A549 (cell line): ENCODE measurements around the gene RNU6-9. TPM values are rescaled to one million over a fixed set of nuclear protein-coding genes. Genes with fewer than 3 reads are reported as not detected.
A peak's percentile ranks its signal among the peaks of the same experiment; 100 is the strongest.

ENCODE experiments used
- ATAC-seq, 2 experiments: fragments of 200-7000 bp in 1 of 2; fragments of >200 bp in 1 of 2; cut with Nextera tagmentation in 1 of 2; cut with Tn5 transposase in 1 of 2; 3 replicates each; pipeline versions ENCODE4 v1.8.0 to v1.9.1; 2018 to 2020; ENCODE audit warnings: mild to moderate bottlenecking in 1 of 2, moderate library complexity in 1 of 2
- CTCF ChIA-PET: fragments of 300-600 bp; sonication (Branson Sonifier 250); formaldehyde crosslinking; extraction: SDS; loops from one replicate; lab custom pipeline; 2021; ENCODE audit warnings: antibody characterized with exemption, inconsistent platforms; lab: Yijun Ruan, JAX
- POLR2A ChIA-PET: fragments of 350-600 bp; formaldehyde crosslinking; extraction: SDS; loops from one replicate; lab custom pipeline; 2021; ENCODE audit warnings: antibody characterized with exemption, inconsistent platforms; lab: Yijun Ruan, JAX
- DNase-seq, 2 experiments: peaks; one replicate each; pipeline versions ENCODE4 v3.0.0 to v3.0.0-alpha.2; 2011 to 2016; ENCODE audit warnings: low read depth in 1 of 2, low spot score in 1 of 2
- FAIRE-seq: peaks from 2 replicates; lab custom pipeline; 2011; peaks lifted over from hg19 to GRCh38; lab: Jason Lieb, UNC
- H3K27ac ChIP-seq, 2 experiments: fragments of >200 bp; sonication (Bioruptor Twin); formaldehyde crosslinking; 3 replicates each; pipeline ENCODE4 v1.5.1; 2016 to 2017
- H3K4me1 ChIP-seq: fragments of >200 bp; sonication (Bioruptor Twin); formaldehyde crosslinking; 3 replicates; pipeline ENCODE4 v1.6.1; 2016
- H3K4me2 ChIP-seq: fragments of >200 bp; sonication (Bioruptor Twin); formaldehyde crosslinking; 3 replicates; pipeline ENCODE4 v1.6.1; 2016
- H3K4me3 ChIP-seq: fragments of >200 bp; sonication (Bioruptor Twin); formaldehyde crosslinking; 3 replicates; pipeline ENCODE4 v1.5.1; 2016
- H3K9me3 ChIP-seq: fragments of >200 bp; sonication (Bioruptor Twin); formaldehyde crosslinking; 3 replicates; pipeline ENCODE4 v1.6.1; 2016
- CHD4 ChIP-seq: fragments of 200-600 bp; sonication (generic); IDR thresholded peaks from 2 replicates; pipeline ENCODE4 v1.6.1; 2016; ENCODE audit warnings: antibody characterized with exemption, mild to moderate bottlenecking, borderline replicate concordance
- ESRRA ChIP-seq: fragments of 150-350 bp; IDR thresholded peaks from 2 replicates; pipeline ENCODE4 v1.6.1; 2014; ENCODE audit warnings: mild to moderate bottlenecking, low read length, borderline replicate concordance
- JUN ChIP-seq, 2 experiments: fragments of >200 bp; sonication (Bioruptor Twin); formaldehyde crosslinking; IDR thresholded peaks; 2 replicates in 1 of 2; 3 replicates in 1 of 2; pipeline ENCODE4 v1.6.1; 2016 to 2017
- MAZ ChIP-seq: fragments of 150-350 bp; IDR thresholded peaks from 2 replicates; pipeline ENCODE4 v1.6.1; 2014; ENCODE audit warnings: antibody characterized with exemption, low read depth, low read length, borderline replicate concordance
- PHF8 ChIP-seq: fragments of 200-600 bp; sonication (generic); IDR thresholded peaks from 2 replicates; pipeline ENCODE4 v1.6.1; 2016; ENCODE audit warnings: low read depth, mild to moderate bottlenecking, antibody characterized with exemption, moderate library complexity, borderline replicate concordance
- POLR2A ChIP-seq: IDR thresholded peaks from 2 replicates; pipeline ENCODE4 v1.6.1; 2012; ENCODE audit warnings: mild to moderate bottlenecking, low read length
- RCOR1 ChIP-seq: fragments of 150-350 bp; IDR thresholded peaks from 2 replicates; pipeline ENCODE4 v1.6.1; 2014; ENCODE audit warnings: antibody characterized with exemption, low read length, low read depth
- RNF2 ChIP-seq: fragments of 200-600 bp; sonication (generic); IDR thresholded peaks from 2 replicates; pipeline ENCODE4 v1.6.1; 2016; ENCODE audit warnings: low read depth, mild to moderate bottlenecking, antibody characterized with exemption, moderate library complexity, borderline replicate concordance
- SMC3 ChIP-seq: fragments of >200 bp; sonication (Bioruptor Twin); formaldehyde crosslinking; IDR thresholded peaks from 3 replicates; pipeline ENCODE4 v1.6.1; 2018; ENCODE audit warnings: inconsistent platforms
- WGBS: methylation state at CpG from one replicate; pipeline ENCODE4 v1.1.6; 2017; ENCODE audit errors: missing lambda C conversion rate; 5-methylcytosine and 5-hydroxymethylcytosine counted together
- polyA plus RNA-seq, 4 experiments: library from polyadenylated mRNA; depleted of rRNA in 3 of 4; stranded (reverse); fragments of >200 nt; fragmentation: RNase III in 1 of 4; extraction: RNeasy Plus Mini Kit Qiagen cat#74134 plus additional on column Dnase treatment in 1 of 4; gene quantifications; 2 replicates in 3 of 4; 3 replicates in 1 of 4; pipeline ENCODE4 v1.2.3, GENCODE V29; 2011 to 2017
- TF ChIP-seq, protein P1 (sequence below): fragments of >200 bp; sonication (Bioruptor Twin); formaldehyde crosslinking; IDR thresholded peaks from 2 replicates; pipeline ENCODE4 v1.6.1; 2016
- TF ChIP-seq, protein P2 (sequence below): fragments of 200-600 bp; sonication (generic); IDR thresholded peaks from 2 replicates; pipeline ENCODE4 v1.6.1; 2016; ENCODE audit warnings: antibody characterized with exemption, mild to moderate bottlenecking, moderate library complexity
- TF ChIP-seq, protein P3 (sequence below): fragments of >200 bp; sonication (Bioruptor Twin); formaldehyde crosslinking; IDR thresholded peaks from 3 replicates; pipeline ENCODE4 v1.6.1; 2016
- TF ChIP-seq, protein P4 (sequence below): IDR thresholded peaks from 2 replicates; pipeline ENCODE4 v1.6.1; 2012

Gene RNU6-9
- polyA plus RNA-seq, 2 of the 4 experiments (the other 2 are of a cell fraction): not detected

DNA sequence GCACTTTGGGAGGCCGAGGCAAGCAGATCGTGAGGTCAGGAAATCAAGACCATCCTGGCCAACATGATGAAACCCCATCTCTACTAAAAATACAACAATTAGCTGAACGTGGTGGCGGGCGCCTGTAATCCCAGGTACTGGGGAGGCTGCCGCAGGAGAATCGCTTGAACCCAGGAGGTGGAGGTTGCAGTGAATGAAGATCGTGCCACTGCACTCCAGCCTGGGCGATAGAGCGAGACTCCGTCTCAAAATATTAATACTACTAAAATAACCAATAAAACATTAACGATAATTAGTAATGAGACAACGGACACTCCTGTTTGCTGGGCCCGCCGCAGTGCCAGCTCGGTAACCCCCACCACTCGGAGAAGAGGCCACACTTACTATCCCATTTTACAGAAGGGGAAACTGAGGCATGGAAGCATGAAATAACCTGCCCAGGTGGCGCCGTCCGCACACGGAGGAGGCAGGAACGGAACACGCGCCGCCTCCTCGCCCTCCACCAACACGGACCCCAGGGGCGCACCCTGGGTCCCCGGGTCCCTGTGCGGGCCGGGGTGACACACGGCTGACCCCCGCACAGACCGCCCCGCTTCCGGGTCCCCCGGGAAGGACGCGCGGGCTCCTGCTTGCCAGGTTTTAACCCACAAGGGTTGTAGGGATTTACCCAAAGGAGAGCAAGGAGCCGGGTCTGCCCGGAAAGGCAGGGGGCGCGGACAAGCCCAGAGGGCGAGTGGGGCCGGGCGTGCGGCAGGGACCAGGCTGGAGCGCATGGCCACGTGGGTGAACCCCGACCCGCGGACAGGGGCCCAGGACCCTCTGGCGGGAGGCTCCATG is 18.1 kb downstream of the RNU6-9 start:
- H3K4me3 ChIP-seq: peak overlapping the region; percentile 70; the same call in 2 of the 3 replicates
- WGBS: 89% methylated on average over 46 of the region's 54 CpGs
- FAIRE-seq: no peak
- no peak for ATAC-seq
- H3K4me2 ChIP-seq: peak overlapping the region; percentile 78
- peaks cover 17% of the 10 kb centered on the region for H3K4me1 ChIP-seq
- no peaks in the 10 kb centered on the region for H3K9me3 ChIP-seq
- H3K27ac ChIP-seq: peak overlapping the region in 1 of 2 experiments; percentile 100; a peak in 4 of 6 replicates
- TF ChIP-seq, protein P1, sequence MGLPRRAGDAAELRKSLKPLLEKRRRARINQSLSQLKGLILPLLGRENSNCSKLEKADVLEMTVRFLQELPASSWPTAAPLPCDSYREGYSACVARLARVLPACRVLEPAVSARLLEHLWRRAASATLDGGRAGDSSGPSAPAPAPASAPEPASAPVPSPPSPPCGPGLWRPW: no peak
- TF ChIP-seq CHD4: peak; percentile 80; the same call in 1 of the 2 replicates
- no peak for TF ChIP-seq MAZ
- TF ChIP-seq RNF2: no peak
- TF ChIP-seq, protein P2, sequence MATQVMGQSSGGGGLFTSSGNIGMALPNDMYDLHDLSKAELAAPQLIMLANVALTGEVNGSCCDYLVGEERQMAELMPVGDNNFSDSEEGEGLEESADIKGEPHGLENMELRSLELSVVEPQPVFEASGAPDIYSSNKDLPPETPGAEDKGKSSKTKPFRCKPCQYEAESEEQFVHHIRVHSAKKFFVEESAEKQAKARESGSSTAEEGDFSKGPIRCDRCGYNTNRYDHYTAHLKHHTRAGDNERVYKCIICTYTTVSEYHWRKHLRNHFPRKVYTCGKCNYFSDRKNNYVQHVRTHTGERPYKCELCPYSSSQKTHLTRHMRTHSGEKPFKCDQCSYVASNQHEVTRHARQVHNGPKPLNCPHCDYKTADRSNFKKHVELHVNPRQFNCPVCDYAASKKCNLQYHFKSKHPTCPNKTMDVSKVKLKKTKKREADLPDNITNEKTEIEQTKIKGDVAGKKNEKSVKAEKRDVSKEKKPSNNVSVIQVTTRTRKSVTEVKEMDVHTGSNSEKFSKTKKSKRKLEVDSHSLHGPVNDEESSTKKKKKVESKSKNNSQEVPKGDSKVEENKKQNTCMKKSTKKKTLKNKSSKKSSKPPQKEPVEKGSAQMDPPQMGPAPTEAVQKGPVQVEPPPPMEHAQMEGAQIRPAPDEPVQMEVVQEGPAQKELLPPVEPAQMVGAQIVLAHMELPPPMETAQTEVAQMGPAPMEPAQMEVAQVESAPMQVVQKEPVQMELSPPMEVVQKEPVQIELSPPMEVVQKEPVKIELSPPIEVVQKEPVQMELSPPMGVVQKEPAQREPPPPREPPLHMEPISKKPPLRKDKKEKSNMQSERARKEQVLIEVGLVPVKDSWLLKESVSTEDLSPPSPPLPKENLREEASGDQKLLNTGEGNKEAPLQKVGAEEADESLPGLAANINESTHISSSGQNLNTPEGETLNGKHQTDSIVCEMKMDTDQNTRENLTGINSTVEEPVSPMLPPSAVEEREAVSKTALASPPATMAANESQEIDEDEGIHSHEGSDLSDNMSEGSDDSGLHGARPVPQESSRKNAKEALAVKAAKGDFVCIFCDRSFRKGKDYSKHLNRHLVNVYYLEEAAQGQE: no peak
- TF ChIP-seq RCOR1: no peak
- ChIA-PET POLR2A (no interaction called here), CTCF (no interaction called here)
- DNase-seq: no peak

DNA sequence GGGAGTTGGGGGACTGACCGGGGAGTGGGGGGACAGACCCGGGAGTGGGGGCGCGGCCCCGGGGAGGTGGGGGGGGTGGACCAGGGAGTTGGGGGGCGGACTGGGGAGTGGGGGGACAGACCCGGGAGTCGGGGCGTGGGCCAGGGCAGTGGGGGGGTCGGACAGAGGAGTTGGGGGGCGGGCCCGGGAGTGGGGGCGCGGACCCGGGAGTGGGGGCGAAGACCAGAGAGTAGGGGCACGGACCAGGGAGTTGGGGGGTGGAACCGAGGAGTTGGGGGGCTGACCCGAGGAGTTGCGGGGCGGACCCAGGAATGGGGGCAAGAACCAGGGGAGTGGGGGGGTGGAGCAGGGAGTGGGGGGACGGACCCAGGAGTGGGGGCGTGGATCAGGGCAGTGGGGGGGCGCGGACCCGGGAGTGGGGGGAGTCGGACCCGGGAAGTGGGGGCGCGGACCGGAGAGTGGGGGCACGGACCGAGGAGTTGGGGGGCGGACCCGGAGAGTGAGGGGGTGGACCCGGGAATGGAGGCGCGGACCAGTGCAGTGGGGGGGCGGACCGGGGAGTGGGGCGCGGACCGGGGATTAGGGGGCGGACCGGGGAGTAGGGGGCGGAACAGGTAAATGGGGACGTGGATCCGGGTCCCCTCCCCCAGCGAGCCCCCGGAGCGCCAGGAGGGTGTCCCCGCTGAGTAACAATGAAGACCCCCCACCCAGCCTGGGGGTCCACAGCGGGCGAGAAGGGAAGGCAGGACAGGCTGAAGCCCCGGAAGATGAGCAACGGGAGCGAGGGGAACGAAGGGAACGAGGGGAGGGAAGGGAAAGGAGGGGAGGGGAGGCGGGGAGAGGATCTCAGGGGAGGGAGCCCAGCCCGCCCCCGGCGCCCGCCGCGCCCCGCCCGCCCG is 19.1 kb downstream of the RNU6-9 start:
- ChIA-PET CTCF (no interaction called here), POLR2A (no interaction called here)
- Histone ChIP-seq H3K4me3 (peak overlapping the region; percentile 70), H3K27ac (peak overlapping the region; percentile 98 to 100), H3K9me3 (no peaks in the 10 kb centered on the region), H3K4me2 (peak overlapping the region; percentile 78), H3K4me1 (peaks cover 21% of the 10 kb centered on the region)
- TF ChIP-seq ESRRA (no peak), PHF8 (0 out of 2 replicates have a peak, but pooled peaks have one; percentile 2)
- FAIRE-seq (no peak), DNase-seq (no peak), ATAC-seq (peak; percentile 14 to 61; a peak in 5 of 6 replicates)
- WGBS: 0% methylated on average over 2 of the region's 69 CpGs

DNA sequence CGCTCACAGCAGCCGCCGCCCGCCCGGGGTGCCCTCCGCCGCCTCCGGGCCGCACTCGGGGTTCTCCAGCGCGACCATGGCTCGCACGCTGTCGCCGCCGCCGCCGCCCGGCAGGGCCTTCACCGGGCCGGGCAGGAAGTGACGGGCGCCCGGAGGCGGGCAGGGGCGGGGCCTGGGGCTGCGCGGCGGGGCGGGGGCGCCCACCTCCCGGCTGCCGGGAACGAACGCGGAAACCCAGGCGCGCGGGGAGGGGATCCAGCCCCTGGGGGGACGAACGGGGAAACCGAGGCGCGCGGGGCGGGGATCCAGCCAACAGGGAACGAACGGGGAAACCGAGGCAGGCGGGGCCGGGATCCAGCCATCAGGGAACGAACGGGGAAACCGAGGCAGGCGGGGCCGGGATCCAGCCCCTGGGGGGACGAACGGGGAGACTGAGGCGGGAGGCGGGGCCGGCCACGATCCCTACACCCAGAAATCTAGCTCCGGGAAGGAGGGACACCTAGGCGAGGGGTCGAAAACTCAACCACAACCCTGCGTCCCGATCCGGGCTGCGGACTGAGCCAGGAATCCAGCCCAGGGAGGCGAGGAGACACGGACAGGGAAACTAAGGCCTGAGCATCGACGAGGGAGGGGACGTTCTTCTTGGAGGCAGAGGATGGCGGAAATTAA is 19.9 kb downstream of the RNU6-9 start, which contains the start of gene R3HDM4:
TSS of gene R3HDM4 (minus strand) at position 140 of the 669 bp plus-strand sequence. CDS start at position 78, 62 bp downstream.
- H3K4me1 ChIP-seq: peaks cover 26% of the 10 kb centered on the region
- H3K27ac ChIP-seq: peak within 1 kb of the TSS; percentile 98 to 100
- ChIA-PET CTCF (no interaction called here), POLR2A (no interaction called here)
- H3K4me2 ChIP-seq: peak within 1 kb of the TSS; percentile 78
- peak; percentile 68 to 80 for ATAC-seq
- peak; percentile 54 to 61 for DNase-seq
- H3K4me3 ChIP-seq: peak within 1 kb of the TSS; percentile 70
- no peaks in the 10 kb centered on the region for H3K9me3 ChIP-seq
- 21% methylated on average over 13 of the region's 76 CpGs for WGBS
- TF ChIP-seq POLR2A: peak; percentile 38; the same call in 1 of the 2 replicates
- TF ChIP-seq CHD4: no peak
- TF ChIP-seq SMC3: no peak
- peak; percentile 30 to 81; a peak in 3 of 5 replicates for TF ChIP-seq JUN (IDR thresholded peaks at IDR 0.05)
- TF ChIP-seq, protein P3, sequence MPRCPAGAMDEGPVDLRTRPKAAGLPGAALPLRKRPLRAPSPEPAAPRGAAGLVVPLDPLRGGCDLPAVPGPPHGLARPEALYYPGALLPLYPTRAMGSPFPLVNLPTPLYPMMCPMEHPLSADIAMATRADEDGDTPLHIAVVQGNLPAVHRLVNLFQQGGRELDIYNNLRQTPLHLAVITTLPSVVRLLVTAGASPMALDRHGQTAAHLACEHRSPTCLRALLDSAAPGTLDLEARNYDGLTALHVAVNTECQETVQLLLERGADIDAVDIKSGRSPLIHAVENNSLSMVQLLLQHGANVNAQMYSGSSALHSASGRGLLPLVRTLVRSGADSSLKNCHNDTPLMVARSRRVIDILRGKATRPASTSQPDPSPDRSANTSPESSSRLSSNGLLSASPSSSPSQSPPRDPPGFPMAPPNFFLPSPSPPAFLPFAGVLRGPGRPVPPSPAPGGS: peak; percentile 57; the same call in 1 of the 3 replicates
- TF ChIP-seq, protein P4, sequence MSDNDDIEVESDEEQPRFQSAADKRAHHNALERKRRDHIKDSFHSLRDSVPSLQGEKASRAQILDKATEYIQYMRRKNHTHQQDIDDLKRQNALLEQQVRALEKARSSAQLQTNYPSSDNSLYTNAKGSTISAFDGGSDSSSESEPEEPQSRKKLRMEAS: no peak
- no peak for FAIRE-seq
